A549 (cell line): Measurements from ENCODE around the gene APP. TPM values are rescaled to one million over a fixed set of nuclear protein-coding genes. Genes with fewer than 3 reads are reported as not detected.

ENCODE experiments used
- ATAC-seq, 2 experiments: fragments of 200-7000 bp in 1 of 2; fragments of >200 bp in 1 of 2; cut with Nextera tagmentation in 1 of 2; cut with Tn5 transposase in 1 of 2; 3 replicates each; pipeline versions ENCODE4 v1.8.0 to v1.9.1; 2018 to 2020; ENCODE audit warnings: mild to moderate bottlenecking in 1 of 2, moderate library complexity in 1 of 2
- CTCF ChIA-PET: fragments of 300-600 bp; sonication (Branson Sonifier 250); formaldehyde crosslinking; extraction: SDS; loops from one replicate; lab custom pipeline; 2021; ENCODE audit warnings: antibody characterized with exemption, inconsistent platforms; lab: Yijun Ruan, JAX
- POLR2A ChIA-PET: fragments of 350-600 bp; formaldehyde crosslinking; extraction: SDS; loops from one replicate; lab custom pipeline; 2021; ENCODE audit warnings: antibody characterized with exemption, inconsistent platforms; lab: Yijun Ruan, JAX
- DNase-seq, 2 experiments: peaks; one replicate each; pipeline versions ENCODE4 v3.0.0 to v3.0.0-alpha.2; 2011 to 2016; ENCODE audit warnings: low read depth in 1 of 2, low spot score in 1 of 2
- FAIRE-seq: peaks from 2 replicates; lab custom pipeline; 2011; peaks lifted over from hg19 to GRCh38; lab: Jason Lieb, UNC
- H3K27ac ChIP-seq, 2 experiments: fragments of >200 bp; sonication (Bioruptor Twin); formaldehyde crosslinking; 3 replicates each; pipeline ENCODE4 v1.5.1; 2016 to 2017
- H3K4me1 ChIP-seq: fragments of >200 bp; sonication (Bioruptor Twin); formaldehyde crosslinking; 3 replicates; pipeline ENCODE4 v1.6.1; 2016
- H3K4me2 ChIP-seq: fragments of >200 bp; sonication (Bioruptor Twin); formaldehyde crosslinking; 3 replicates; pipeline ENCODE4 v1.6.1; 2016
- H3K4me3 ChIP-seq: fragments of >200 bp; sonication (Bioruptor Twin); formaldehyde crosslinking; 3 replicates; pipeline ENCODE4 v1.5.1; 2016
- H3K9me3 ChIP-seq: fragments of >200 bp; sonication (Bioruptor Twin); formaldehyde crosslinking; 3 replicates; pipeline ENCODE4 v1.6.1; 2016
- ATOH8 ChIP-seq: fragments of 250-450 bp; sonication (Bioruptor Pico); IDR thresholded peaks from 2 replicates; pipeline ENCODE4 v1.5.0; 2020; ENCODE audit warnings: low read depth, mild to moderate bottlenecking, moderate library complexity
- BCL3 ChIP-seq: fragments of >200 bp; sonication (Bioruptor Twin); formaldehyde crosslinking; IDR thresholded peaks from 3 replicates; pipeline ENCODE4 v1.6.1; 2016
- CBX2 ChIP-seq: fragments of 200-600 bp; sonication (generic); IDR thresholded peaks from 2 replicates; pipeline ENCODE4 v1.6.1; 2016; ENCODE audit warnings: low read depth, mild to moderate bottlenecking, borderline replicate concordance
- CHD4 ChIP-seq: fragments of 200-600 bp; sonication (generic); IDR thresholded peaks from 2 replicates; pipeline ENCODE4 v1.6.1; 2016; ENCODE audit warnings: antibody characterized with exemption, mild to moderate bottlenecking, borderline replicate concordance
- FOSL2 ChIP-seq, 2 experiments: fragments of 450-650 bp in 1 of 2; fragments of >200 bp in 1 of 2; sonication (Bioruptor Twin) in 1 of 2; formaldehyde crosslinking; IDR thresholded peaks; 2 replicates each; pipeline versions ENCODE4 v1.5.0 to v1.6.1; 2016 to 2020; ENCODE audit warnings: mild to moderate bottlenecking in 1 of 2, moderate library complexity in 1 of 2
- GATA3 ChIP-seq: IDR thresholded peaks from 2 replicates; pipeline ENCODE4 v1.6.1; 2012; ENCODE audit warnings: borderline replicate concordance
- HDAC2 ChIP-seq: fragments of 200-600 bp; sonication (generic); IDR thresholded peaks from 2 replicates; pipeline ENCODE4 v1.6.1; 2016
- HES2 ChIP-seq: fragments of >200 bp; sonication (Bioruptor Twin); formaldehyde crosslinking; IDR thresholded peaks from 2 replicates; pipeline ENCODE4 v1.6.1; 2016
- HEYL ChIP-seq: fragments of 250-450 bp; sonication (Bioruptor Pico); IDR thresholded peaks from 2 replicates; pipeline ENCODE4 v1.8.0; 2021; ENCODE audit warnings: mild to moderate bottlenecking, moderate library complexity
- HMGXB4 ChIP-seq: fragments of 250-450 bp; sonication (Bioruptor Pico); IDR thresholded peaks from 2 replicates; pipeline ENCODE4 v1.5.0; 2021; ENCODE audit warnings: mild to moderate bottlenecking, moderate library complexity, borderline replicate concordance
- HOXA7 ChIP-seq: fragments of 250-450 bp; sonication (Bioruptor Pico); IDR thresholded peaks from 2 replicates; pipeline ENCODE4 v1.5.0; 2020; ENCODE audit warnings: mild to moderate bottlenecking, moderate library complexity
- HOXB13 ChIP-seq: fragments of 250-450 bp; sonication (Bioruptor Pico); IDR thresholded peaks from 2 replicates; pipeline ENCODE4 v1.5.0; 2020; ENCODE audit warnings: low read depth, mild to moderate bottlenecking, moderate library complexity
- JUN ChIP-seq, 2 experiments: fragments of >200 bp; sonication (Bioruptor Twin); formaldehyde crosslinking; IDR thresholded peaks; 2 replicates in 1 of 2; 3 replicates in 1 of 2; pipeline ENCODE4 v1.6.1; 2016 to 2017
- KDM1A ChIP-seq: fragments of 200-600 bp; sonication (generic); IDR thresholded peaks from 2 replicates; pipeline ENCODE4 v1.6.1; 2016; ENCODE audit warnings: low read depth, mild to moderate bottlenecking
- KDM5A ChIP-seq: fragments of 200-600 bp; sonication (generic); IDR thresholded peaks from 2 replicates; pipeline ENCODE4 v1.6.1; 2016; ENCODE audit warnings: antibody characterized with exemption, mild to moderate bottlenecking
- MAX ChIP-seq: IDR thresholded peaks from 2 replicates; pipeline ENCODE4 v1.6.1; 2012
- MYC ChIP-seq: IDR thresholded peaks from 2 replicates; pipeline ENCODE4 v1.6.1; 2012; ENCODE audit warnings: mild to moderate bottlenecking, inconsistent platforms, low read length, improper control_type of control experiment, borderline replicate concordance
- NPAS2 ChIP-seq: fragments of 250-450 bp; sonication (Bioruptor Pico); IDR thresholded peaks from 2 replicates; pipeline ENCODE4 v1.8.0; 2022; ENCODE audit warnings: mild to moderate bottlenecking, moderate library complexity, borderline replicate concordance
- POLR2A ChIP-seq: IDR thresholded peaks from 2 replicates; pipeline ENCODE4 v1.6.1; 2012; ENCODE audit warnings: mild to moderate bottlenecking, low read length
- POLR2AphosphoS2 ChIP-seq: conservative IDR thresholded peaks from 2 replicates; pipeline ENCODE4 v1.6.1; 2012; ENCODE audit warnings: low read length, improper control_type of control experiment, inconsistent platforms
- RCOR1 ChIP-seq: fragments of 150-350 bp; IDR thresholded peaks from 2 replicates; pipeline ENCODE4 v1.6.1; 2014; ENCODE audit warnings: antibody characterized with exemption, low read length, low read depth
- RFX5 ChIP-seq: fragments of 450-650 bp; IDR thresholded peaks from 2 replicates; pipeline ENCODE4 v1.7.1; 2014; ENCODE audit warnings: antibody characterized with exemption, mild to moderate bottlenecking, moderate library complexity
- SMC3 ChIP-seq: fragments of >200 bp; sonication (Bioruptor Twin); formaldehyde crosslinking; IDR thresholded peaks from 3 replicates; pipeline ENCODE4 v1.6.1; 2018; ENCODE audit warnings: inconsistent platforms
- SREBF2 ChIP-seq: fragments of 450-650 bp; IDR thresholded peaks from 2 replicates; pipeline ENCODE4 v1.6.1; 2014; ENCODE audit warnings: mild to moderate bottlenecking, moderate library complexity
- ZC3H11A ChIP-seq: fragments of 450-650 bp; IDR thresholded peaks from 2 replicates; pipeline ENCODE4 v1.6.1; 2014; ENCODE audit warnings: antibody characterized with exemption, mild to moderate bottlenecking
- ZNF302 ChIP-seq: fragments of 250-450 bp; sonication (Bioruptor Pico); IDR thresholded peaks from 2 replicates; pipeline ENCODE4 v1.9.0; 2021; ENCODE audit warnings: inconsistent platforms, mild to moderate bottlenecking, moderate library complexity
- ZSCAN20 ChIP-seq: fragments of 250-450 bp; sonication (Bioruptor Pico); IDR thresholded peaks from 2 replicates; pipeline ENCODE4 v1.8.0; 2022; ENCODE audit warnings: mild to moderate bottlenecking, moderate library complexity
- WGBS: methylation state at CpG from one replicate; pipeline ENCODE4 v1.1.6; 2017; ENCODE audit errors: missing lambda C conversion rate; 5-methylcytosine and 5-hydroxymethylcytosine counted together
- polyA plus RNA-seq, 4 experiments: library from polyadenylated mRNA; depleted of rRNA in 3 of 4; stranded (reverse); fragments of >200 nt; fragmentation: RNase III in 1 of 4; extraction: RNeasy Plus Mini Kit Qiagen cat#74134 plus additional on column Dnase treatment in 1 of 4; gene quantifications; 2 replicates in 3 of 4; 3 replicates in 1 of 4; pipeline ENCODE4 v1.2.3, GENCODE V29; 2011 to 2017

The APP gene
- polyA plus RNA-seq, 2 of the 4 experiments (the other 2 are of a cell fraction), result 540 to 565 TPM

- H3K9me3 ChIP-seq, result no peaks in the 10 kb centered on the region
- 85% methylated on average over 3 of the region's 3 CpGs for WGBS
- DNase-seq (no peak), ATAC-seq (no peak), FAIRE-seq (no peak)
- TF ChIP-seq HOXA7 (no peak), SREBF2 (no peak), KDM5A (no peak), ZSCAN20 (CRISPR knock-in tag) (no peak), MYC (no peak), SMC3 (no peak), JUN (IDR thresholded peaks at IDR 0.05) (no peak), NPAS2 (CRISPR knock-in tag) (no peak), RCOR1 (no peak), BCL3 (no peak), FOSL2 (IDR thresholded peaks at IDR 0.05) (no peak), FOSL2 (CRISPR knock-in tag; IDR thresholded peaks at IDR 0.05) (no peak), KDM1A (no peak), HDAC2 (no peak), HEYL (CRISPR knock-in tag) (no peak), HES2 (no peak), ATOH8 (no peak), POLR2AphosphoS2 (no peak), HMGXB4 (CRISPR knock-in tag) (no peak), MAX (no peak), GATA3 (no peak)
- H3K27ac ChIP-seq, result no peak overlapping the region
- ChIA-PET CTCF (no interaction called here), POLR2A (no interaction called here)
- H3K4me3 ChIP-seq, result no peak overlapping the region
- no peaks in the 10 kb centered on the region for H3K4me1 ChIP-seq
- no peak overlapping the region for H3K4me2 ChIP-seq
Observed at GRCh38 chr21:25898671-25899070, 271.9 kb downstream of the APP start.

GRCh38 chr21:25897383-25897782 is 273.2 kb downstream of the APP start:
- WGBS, result 88% methylated on average over 4 of the region's 4 CpGs
- H3K4me1 ChIP-seq, result no peaks in the 10 kb centered on the region
- no peaks in the 10 kb centered on the region for H3K9me3 ChIP-seq
- no peak for TF ChIP-seq HOXA7
- TF ChIP-seq ZC3H11A, result no peak
- TF ChIP-seq CBX2, result no peak
- no peak for TF ChIP-seq CHD4
- TF ChIP-seq HEYL (CRISPR knock-in tag), result no peak
- TF ChIP-seq POLR2A, result no peak
- no peak for TF ChIP-seq RFX5
- TF ChIP-seq NPAS2 (CRISPR knock-in tag), result no peak
- no peak for TF ChIP-seq HOXB13 (CRISPR knock-in tag)
- TF ChIP-seq ZNF302 (CRISPR knock-in tag), result no peak
- ChIA-PET CTCF (no interaction called here), POLR2A (no interaction called here)
- H3K27ac ChIP-seq, result no peak overlapping the region
- H3K4me2 ChIP-seq, result no peak overlapping the region
- ATAC-seq, result no peak
- no peak for DNase-seq
- FAIRE-seq, result no peak
- no peak overlapping the region for H3K4me3 ChIP-seq
